ENCODE data around the gene BSND. TPM values are rescaled to one million over a fixed set of nuclear protein-coding genes. Genes with fewer than 3 reads are reported as not detected.

BSND gene
- total RNA-seq, 4 donors from 2014 or later: not detected

DNA sequence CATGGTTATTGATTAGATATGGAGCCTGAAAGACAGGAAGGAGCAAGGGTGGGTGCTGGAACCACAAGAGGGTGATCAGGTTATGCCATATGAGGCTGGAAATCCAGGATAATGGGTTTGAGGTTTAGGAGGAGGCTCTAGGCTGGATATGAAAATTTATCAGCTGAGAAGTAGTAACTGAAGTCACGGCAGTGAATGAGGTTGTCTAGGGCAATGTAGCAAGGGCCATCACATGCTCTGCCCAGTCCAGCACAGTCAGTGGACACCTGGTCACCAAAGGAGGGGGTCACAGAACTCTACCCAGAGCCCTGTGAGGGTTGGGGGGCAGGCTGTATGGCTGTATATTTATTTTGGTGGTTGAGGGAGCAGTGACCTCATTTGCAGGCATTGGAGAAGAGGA, 28.9 kb upstream of the BSND start:
- 87 to 93% methylated on average over 1 of the region's 1 CpG for WGBS, 2 donors
- no peak for TF ChIP-seq POLR2A (IDR thresholded peaks at IDR 0.05)
- TF ChIP-seq, protein P1, sequence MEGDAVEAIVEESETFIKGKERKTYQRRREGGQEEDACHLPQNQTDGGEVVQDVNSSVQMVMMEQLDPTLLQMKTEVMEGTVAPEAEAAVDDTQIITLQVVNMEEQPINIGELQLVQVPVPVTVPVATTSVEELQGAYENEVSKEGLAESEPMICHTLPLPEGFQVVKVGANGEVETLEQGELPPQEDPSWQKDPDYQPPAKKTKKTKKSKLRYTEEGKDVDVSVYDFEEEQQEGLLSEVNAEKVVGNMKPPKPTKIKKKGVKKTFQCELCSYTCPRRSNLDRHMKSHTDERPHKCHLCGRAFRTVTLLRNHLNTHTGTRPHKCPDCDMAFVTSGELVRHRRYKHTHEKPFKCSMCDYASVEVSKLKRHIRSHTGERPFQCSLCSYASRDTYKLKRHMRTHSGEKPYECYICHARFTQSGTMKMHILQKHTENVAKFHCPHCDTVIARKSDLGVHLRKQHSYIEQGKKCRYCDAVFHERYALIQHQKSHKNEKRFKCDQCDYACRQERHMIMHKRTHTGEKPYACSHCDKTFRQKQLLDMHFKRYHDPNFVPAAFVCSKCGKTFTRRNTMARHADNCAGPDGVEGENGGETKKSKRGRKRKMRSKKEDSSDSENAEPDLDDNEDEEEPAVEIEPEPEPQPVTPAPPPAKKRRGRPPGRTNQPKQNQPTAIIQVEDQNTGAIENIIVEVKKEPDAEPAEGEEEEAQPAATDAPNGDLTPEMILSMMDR (IDR thresholded peaks at IDR 0.05): no peak
- intact Hi-C loops (cut with DNase I): no loop called here
- H3K36me3 ChIP-seq: no peaks in the 10 kb centered on the region
- H3K27ac ChIP-seq: no peak overlapping the region
- peaks cover 0 to 7% of the 10 kb centered on the region in 2 donors for H3K4me1 ChIP-seq
- DNase-seq: no peak
- no peaks in the 10 kb centered on the region for H3K9me3 ChIP-seq
- no peaks in the 10 kb centered on the region for H3K27me3 ChIP-seq
- no peak overlapping the region for H3K4me3 ChIP-seq (replicated peaks in 1 of 3)

DNA sequence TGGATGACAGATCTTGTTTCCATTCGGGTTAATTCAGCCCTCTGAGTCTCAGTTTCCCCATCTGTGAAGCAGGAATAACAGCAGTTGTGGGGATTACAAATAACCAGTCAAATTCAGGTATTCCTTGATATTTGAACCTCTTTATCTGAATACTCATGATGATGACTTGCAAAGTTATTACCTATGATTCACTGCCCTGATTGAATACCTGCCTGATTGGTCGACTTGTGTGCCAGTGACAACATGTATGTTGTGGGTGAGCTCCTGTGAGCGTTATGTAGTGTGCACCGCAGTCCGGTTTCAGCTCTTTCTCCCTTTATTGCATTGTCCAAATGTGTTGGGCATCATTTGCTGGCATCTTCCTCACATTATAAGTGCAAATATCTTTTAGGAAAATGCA, 27.8 kb upstream of the BSND start:
- intact Hi-C loops (cut with DNase I): no loop called here
- H3K9me3 ChIP-seq: no peaks in the 10 kb centered on the region
- no peaks in the 10 kb centered on the region for H3K4me1 ChIP-seq
- no peak for DNase-seq
- no peak overlapping the region for H3K4me3 ChIP-seq (replicated peaks in 1 of 3)
- 79 to 80% methylated on average over 5 of the region's 5 CpGs for WGBS, 2 donors
- no peaks in the 10 kb centered on the region for H3K36me3 ChIP-seq
- no peaks in the 10 kb centered on the region for H3K27me3 ChIP-seq
- TF ChIP-seq, protein P1 (IDR thresholded peaks at IDR 0.05): no peak
- no peak for TF ChIP-seq POLR2A (IDR thresholded peaks at IDR 0.05)
- no peak overlapping the region for H3K27ac ChIP-seq

DNA sequence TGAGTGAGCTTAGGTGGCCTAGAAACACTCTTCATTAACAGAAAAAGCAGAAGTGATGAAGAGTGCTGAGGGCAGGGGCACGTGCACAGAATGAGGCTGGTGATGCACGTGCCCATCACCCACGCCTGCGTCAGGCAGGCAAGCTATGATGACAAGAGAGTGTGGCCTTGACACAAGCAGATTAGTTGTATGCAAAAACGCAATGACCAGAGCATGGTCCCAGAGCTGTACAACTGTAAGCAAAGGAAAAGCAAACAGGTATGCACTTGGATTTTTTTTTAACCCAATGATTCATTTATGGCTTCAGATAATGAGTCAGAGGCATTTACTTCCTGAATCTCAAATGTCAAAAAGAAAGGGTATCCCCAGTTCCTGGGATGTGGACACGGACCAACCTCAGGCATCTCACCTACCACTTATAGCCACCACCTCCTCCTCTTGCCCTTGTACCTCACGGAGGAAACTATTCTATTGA, 27.4 kb upstream of the BSND start:
- H3K27me3 ChIP-seq: no peaks in the 10 kb centered on the region
- H3K4me1 ChIP-seq: no peaks in the 10 kb centered on the region
- DNase-seq: no peak
- TF ChIP-seq, protein P1 (IDR thresholded peaks at IDR 0.05): no peak
- TF ChIP-seq POLR2A (IDR thresholded peaks at IDR 0.05): no peak
- no peak overlapping the region for H3K4me3 ChIP-seq (replicated peaks in 1 of 3)
- no peak overlapping the region for H3K27ac ChIP-seq
- 81% methylated on average over 7 of the region's 7 CpGs for WGBS, 2 donors
- intact Hi-C loops (cut with DNase I): no loop called here
- H3K9me3 ChIP-seq: no peaks in the 10 kb centered on the region
- H3K36me3 ChIP-seq: no peaks in the 10 kb centered on the region

DNA sequence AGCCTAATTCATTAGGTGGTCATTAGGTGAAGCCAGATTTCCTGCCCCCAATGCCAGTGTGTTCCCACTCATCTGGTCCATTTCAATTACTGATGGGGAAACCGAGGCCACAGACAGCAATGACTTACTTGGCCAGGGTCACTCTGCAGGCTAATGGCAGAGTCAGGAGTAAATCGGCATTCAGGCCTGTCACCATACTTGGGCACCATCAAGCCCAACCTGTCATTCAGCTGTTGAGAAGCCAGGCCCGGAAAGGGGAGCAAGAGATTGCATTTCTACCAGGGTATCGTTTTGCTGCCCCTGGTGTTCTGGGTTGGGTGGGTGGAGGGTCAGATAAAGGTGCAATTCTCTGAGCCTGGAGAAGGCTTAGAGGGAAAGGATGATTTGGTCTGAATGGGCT, 26.3 kb upstream of the BSND start:
- Histone ChIP-seq H3K27me3 (no peaks in the 10 kb centered on the region), H3K4me1 (no peaks in the 10 kb centered on the region), H3K9me3 (no peaks in the 10 kb centered on the region), H3K36me3 (no peaks in the 10 kb centered on the region), H3K27ac (no peak overlapping the region), H3K4me3 (replicated peaks in 1 of 3) (no peak overlapping the region)
- TF ChIP-seq, protein P1 (IDR thresholded peaks at IDR 0.05): no peak
- no peak for TF ChIP-seq POLR2A (IDR thresholded peaks at IDR 0.05)
- WGBS, 2 donors: 84% methylated on average over 4 of the region's 4 CpGs
- intact Hi-C loops (cut with DNase I): no loop called here
- no peak for DNase-seq

DNA sequence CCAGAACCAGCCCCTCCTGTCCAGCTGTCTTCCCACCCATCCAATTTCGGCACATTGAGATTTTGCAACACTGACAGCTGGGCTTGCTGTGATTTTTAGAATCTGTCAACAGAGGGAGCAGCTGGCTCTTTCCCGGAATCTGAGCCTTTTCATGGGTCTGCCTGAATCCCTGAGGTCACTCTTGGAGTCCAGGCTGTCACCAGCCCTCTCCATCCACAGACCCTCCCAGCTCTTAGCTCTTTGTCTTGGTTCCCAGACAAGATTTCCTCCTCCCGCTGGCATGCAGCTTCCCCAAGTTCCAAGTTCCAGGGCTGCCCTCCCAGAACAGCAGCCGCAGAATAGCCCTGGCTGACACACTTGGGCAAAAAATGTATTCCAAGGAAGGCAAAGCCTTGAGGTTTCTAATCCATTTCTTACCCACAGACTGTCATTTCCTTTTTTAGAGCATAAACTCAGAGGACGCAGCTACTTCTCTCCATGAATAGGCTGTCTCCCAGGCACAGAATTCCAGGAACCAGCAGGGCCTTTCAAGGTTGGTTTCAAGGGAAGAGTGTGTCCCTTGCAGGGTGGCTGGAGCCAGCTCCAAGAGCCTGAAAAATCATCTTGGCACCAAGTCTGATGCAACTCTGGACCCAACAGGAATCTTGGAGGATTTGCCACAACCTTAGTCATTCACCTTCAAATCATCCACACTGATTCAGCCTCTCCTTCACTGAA, 25.4 kb upstream of the BSND start:
- DNase-seq: peak in 1 of 2 donors; percentile 13
- 39 to 43% methylated on average over 5 of the region's 5 CpGs for WGBS, 2 donors
- H3K27ac ChIP-seq: no peak overlapping the region

More for the DNA sequence above, 25.4 kb upstream of the BSND start:
- Histone ChIP-seq H3K4me1 (no peaks in the 10 kb centered on the region), H3K9me3 (no peaks in the 10 kb centered on the region), H3K36me3 (no peaks in the 10 kb centered on the region), H3K27me3 (no peaks in the 10 kb centered on the region), H3K4me3 (replicated peaks in 1 of 3) (no peak overlapping the region)
- intact Hi-C loops (cut with DNase I): no loop called here
- TF ChIP-seq, protein P1 (IDR thresholded peaks at IDR 0.05): peak in 2 of 6 experiments; percentile 14 to 26
- TF ChIP-seq POLR2A (IDR thresholded peaks at IDR 0.05): no peak
